T-helper 2 cell treated with Interferon-gamma antibody and Interleukin-4, amounts not matched to agents 5 μg/mL and 100 μg/mL, for 36 hours (primary cell): ENCODE results near the gene B4GALNT3.

Source experiments
- DNase-seq: peaks from one replicate; pipeline ENCODE4 v3.0.0; 2021; ENCODE audit warnings: low spot score
- H3K27ac Mint-ChIP-seq: one replicate; pipeline ENCODE4 v1.8.0; 2021; ENCODE audit warnings: mild to moderate bottlenecking, mixed read lengths
- H3K27me3 Mint-ChIP-seq: one replicate; pipeline ENCODE4 v1.8.0; 2021; ENCODE audit warnings: low read depth, mixed read lengths
- H3K36me3 Mint-ChIP-seq: one replicate; pipeline ENCODE4 v1.8.0; 2021; ENCODE audit warnings: low read depth, mixed read lengths
- H3K4me1 Mint-ChIP-seq: one replicate; pipeline ENCODE4 v1.8.0; 2021; ENCODE audit warnings: low read depth, mixed read lengths
- H3K4me3 Mint-ChIP-seq: one replicate; pipeline ENCODE4 v1.8.0; 2022; ENCODE audit warnings: mild to moderate bottlenecking, moderate library complexity, mixed read lengths
- H3K9me3 Mint-ChIP-seq: one replicate; pipeline ENCODE4 v1.8.0; 2021; ENCODE audit warnings: mixed read lengths

B4GALNT3 gene

DNA sequence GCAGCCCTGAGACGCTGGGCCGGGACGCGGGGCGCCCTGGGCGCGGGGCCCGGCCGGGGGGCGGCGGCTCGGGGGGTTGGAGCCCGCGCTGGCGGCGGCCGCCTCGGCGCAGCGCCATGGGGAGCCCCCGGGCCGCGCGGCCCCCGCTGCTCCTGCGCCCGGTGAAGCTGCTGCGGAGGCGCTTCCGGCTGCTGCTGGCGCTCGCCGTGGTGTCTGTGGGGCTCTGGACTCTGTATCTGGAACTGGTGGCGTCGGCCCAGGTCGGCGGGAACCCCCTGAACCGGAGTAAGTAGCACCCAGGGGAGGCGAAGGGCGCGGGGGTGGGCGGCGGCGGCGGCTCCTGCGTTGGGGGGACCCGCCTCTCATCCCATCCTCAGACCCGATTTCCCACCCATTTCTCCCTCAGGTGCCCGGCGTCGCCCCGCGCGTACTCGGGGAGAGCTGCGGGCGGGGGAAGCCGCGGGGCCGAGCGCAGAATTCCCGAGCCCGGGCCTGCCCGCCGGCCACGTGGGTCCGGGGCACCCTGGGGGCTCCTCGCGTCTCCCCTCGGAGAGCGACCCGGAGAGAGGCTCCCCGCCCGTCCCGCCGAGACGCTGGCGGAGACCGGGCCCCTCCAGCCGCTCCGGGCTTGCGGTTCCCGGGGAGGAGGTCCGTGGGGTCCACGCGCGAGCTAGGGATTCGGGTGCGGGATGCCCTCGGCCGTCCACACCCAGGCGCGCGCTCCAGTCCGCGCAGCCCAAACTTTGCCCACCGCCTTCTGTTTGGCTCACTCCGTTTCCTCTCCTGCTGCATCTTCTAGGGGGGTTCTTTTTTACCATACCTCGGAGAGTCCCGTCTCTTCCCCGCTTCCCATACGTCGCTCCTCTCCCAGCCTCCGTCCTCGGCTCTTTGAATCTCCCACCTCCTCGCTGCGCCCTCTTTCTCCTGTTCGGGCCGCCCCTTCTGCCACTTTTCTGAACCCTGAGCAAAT, 807 bp downstream of the B4GALNT3 start:
- DNase-seq = peak; percentile 23
- Mint-ChIP-seq H3K27ac (peak overlapping the region; percentile 18), H3K4me3 (peak overlapping the region; percentile 89), H3K9me3 (no peaks in the 10 kb centered on the region), H3K27me3 (peaks cover 80% of the 10 kb centered on the region), H3K4me1 (peaks cover 9% of the 10 kb centered on the region), H3K36me3 (peaks cover 2% of the 10 kb centered on the region)

DNA sequence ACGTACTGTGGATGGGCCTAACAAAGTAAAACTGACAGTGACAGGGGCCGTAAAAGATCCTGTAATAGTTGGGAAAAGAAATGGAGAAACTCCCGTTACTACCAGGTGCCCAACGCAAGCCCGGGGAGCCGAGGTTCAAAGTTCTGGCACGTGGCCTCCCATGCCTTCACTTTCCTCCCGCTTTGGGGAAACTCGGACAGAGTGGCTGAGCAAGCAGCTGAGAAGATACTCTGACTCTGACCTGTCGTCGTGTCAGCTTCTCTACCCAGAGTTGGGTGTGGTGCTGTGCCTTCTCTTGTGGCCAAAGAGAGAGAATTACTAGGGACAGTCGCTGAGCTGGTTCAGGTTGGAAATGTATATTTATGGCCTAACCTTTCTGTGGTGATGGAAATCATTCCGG, 1.7 kb downstream of the B4GALNT3 start:
- no peak overlapping the region for H3K27ac Mint-ChIP-seq
- H3K4me1 Mint-ChIP-seq = peaks cover 9% of the 10 kb centered on the region
- no peaks in the 10 kb centered on the region for H3K9me3 Mint-ChIP-seq
- H3K36me3 Mint-ChIP-seq = peaks cover 2% of the 10 kb centered on the region
- peaks cover 73% of the 10 kb centered on the region for H3K27me3 Mint-ChIP-seq
- peak overlapping the region; percentile 89 for H3K4me3 Mint-ChIP-seq
- DNase-seq = no peak

DNA sequence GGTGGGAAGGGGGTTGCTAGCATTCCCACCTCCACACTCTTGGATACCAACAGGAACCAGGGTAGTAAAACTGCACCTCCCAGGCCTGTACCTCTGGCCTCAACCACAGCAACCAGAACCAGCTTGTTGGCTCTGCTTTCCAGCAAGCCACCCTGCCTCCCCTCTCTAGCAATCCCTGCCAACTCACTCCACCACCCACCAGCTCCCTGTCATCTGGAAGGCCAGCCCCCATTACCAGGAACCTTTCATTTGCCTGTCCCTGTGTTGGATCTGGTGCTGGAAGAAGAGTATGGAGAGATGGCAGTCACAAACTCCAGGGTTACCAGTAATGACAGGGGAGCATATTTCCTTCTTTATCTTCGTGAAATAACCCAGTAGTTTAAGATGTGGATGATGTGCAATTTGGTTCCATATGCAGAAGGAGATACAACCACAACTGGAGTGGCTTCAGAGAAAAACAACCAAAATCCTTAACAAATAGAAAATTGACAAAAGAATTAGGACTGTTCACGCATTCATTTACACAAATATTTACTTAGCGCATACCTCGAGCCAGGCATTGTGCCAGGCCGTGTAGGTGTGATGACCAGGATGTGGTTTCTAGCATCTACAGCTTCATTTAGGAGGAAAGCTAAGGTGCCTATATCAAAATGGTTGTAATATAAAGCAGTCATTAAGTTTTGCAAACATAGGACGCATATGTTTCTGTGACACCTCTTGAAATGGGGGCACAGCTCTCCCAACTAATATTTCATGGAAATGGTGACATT, 3.4 kb downstream of the B4GALNT3 start:
- H3K36me3 Mint-ChIP-seq = peaks cover 2% of the 10 kb centered on the region
- peaks cover 9% of the 10 kb centered on the region for H3K4me1 Mint-ChIP-seq
- no peak for DNase-seq
- no peaks in the 10 kb centered on the region for H3K9me3 Mint-ChIP-seq
- peaks cover 56% of the 10 kb centered on the region for H3K27me3 Mint-ChIP-seq
- H3K4me3 Mint-ChIP-seq = no peak overlapping the region
- H3K27ac Mint-ChIP-seq = no peak overlapping the region

DNA sequence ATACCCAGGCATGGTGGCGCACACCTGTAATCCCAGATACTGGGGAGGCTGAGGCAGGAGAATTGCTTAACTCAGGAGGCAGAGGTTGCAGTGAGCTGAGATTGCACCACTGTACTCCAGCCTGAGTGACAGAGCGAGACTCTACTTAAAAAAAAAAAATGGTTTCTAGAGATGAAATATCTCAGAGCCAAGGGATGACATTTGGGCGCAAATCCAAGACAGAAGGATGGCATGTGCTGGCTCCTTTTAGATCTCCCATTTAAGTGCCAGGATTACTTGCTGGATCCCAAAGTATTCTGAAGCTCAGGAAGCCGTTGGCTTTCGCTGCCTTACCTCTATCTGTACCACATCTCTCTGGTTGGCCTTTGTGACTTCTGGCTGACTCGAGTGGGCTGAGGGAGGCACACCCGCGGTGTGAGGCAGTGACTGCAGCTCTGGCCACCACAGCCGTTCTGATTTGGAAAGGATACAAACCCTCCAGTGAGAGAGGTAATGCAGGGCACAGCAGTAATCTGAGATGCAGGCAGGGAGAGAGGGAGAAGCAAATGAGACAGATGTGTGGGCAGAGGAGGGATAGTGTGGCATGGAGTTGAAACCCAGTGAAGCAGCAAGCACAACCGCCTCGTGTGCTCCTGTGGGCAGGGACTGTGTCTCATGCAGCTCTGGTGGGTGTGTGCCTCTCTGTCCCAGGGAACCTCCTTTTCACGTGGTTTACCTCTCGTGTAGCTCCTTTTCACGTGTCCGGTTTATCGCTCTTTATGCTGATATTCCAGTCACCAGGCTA, 4.9 kb downstream of the B4GALNT3 start:
- peaks cover 41% of the 10 kb centered on the region for H3K27me3 Mint-ChIP-seq
- H3K9me3 Mint-ChIP-seq = no peaks in the 10 kb centered on the region
- H3K36me3 Mint-ChIP-seq = peaks cover 2% of the 10 kb centered on the region
- H3K4me1 Mint-ChIP-seq = peaks cover 4% of the 10 kb centered on the region
- H3K4me3 Mint-ChIP-seq = no peak overlapping the region
- DNase-seq = no peak
- H3K27ac Mint-ChIP-seq = no peak overlapping the region

DNA sequence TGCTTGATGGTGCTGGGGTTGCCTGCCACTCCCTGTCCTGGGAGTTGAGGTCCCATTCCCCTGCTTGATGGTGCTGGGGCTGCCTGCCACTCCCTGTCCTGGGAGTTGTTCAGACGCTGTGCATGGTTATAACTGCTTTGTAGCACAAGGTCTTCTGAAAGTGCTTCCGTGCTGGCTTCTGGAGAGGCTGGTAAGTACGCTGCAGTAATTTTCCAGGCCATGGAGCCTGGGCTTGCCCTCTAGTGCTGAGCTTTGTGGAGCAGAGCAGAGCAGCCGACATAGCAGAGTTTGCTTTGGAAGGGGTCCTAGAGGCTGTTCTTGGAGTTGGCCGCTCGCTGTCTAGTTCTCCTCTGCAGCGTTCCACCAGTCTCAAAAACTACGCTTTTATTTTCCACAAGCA, 6.3 kb downstream of the B4GALNT3 start:
- peaks cover 1% of the 10 kb centered on the region for H3K4me1 Mint-ChIP-seq
- DNase-seq = no peak
- no peak overlapping the region for H3K4me3 Mint-ChIP-seq
- H3K36me3 Mint-ChIP-seq = peaks cover under 1% of the 10 kb centered on the region
- H3K27ac Mint-ChIP-seq = no peak overlapping the region
- no peaks in the 10 kb centered on the region for H3K9me3 Mint-ChIP-seq
- H3K27me3 Mint-ChIP-seq = peaks cover 39% of the 10 kb centered on the region

DNA sequence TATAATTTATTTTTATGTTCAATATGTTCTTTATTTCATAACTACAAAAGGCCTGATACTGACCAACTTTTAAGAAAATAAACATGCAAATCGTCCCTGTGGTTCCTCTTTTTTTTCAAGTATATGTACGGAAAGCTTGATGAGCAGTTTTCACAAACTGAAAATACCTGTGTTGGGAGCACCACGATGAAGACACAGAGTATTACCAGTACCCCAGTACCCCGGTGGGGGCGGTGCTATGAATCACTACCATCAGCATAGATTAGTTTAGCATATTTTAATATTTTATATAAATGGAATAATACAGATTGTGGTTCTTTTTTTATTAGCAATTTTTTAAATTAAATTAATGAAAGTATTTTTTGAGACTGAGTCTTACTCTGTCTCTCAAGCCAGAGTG, 7.0 kb downstream of the B4GALNT3 start:
- Mint-ChIP-seq H3K9me3 (no peaks in the 10 kb centered on the region), H3K27me3 (peaks cover 32% of the 10 kb centered on the region), H3K27ac (no peak overlapping the region), H3K36me3 (no peaks in the 10 kb centered on the region), H3K4me3 (no peak overlapping the region), H3K4me1 (no peaks in the 10 kb centered on the region)
- DNase-seq = no peak

DNA sequence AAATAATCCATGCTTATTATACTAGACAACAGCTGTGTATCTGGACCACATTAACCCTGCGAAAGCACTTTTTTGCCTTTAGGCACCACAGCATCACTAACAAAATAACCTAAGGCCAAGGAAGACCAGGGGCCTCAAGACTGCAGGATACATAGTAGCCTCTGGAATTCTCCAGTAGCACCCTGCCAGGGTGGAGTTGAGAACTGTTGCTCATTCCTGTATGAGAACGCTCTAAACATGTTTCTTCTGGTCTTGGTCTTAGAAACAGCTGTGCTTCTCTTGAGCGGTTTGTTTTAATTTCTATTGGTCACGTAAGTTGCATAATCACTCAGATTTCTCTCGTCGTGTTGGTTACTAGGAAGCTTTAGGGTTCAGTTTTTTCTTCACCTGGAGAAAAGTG, 7.9 kb downstream of the B4GALNT3 start:
- no peak overlapping the region for H3K27ac Mint-ChIP-seq
- H3K27me3 Mint-ChIP-seq = peaks cover 23% of the 10 kb centered on the region
- H3K36me3 Mint-ChIP-seq = no peaks in the 10 kb centered on the region
- no peaks in the 10 kb centered on the region for H3K9me3 Mint-ChIP-seq
- H3K4me1 Mint-ChIP-seq = no peaks in the 10 kb centered on the region
- no peak for DNase-seq
- no peak overlapping the region for H3K4me3 Mint-ChIP-seq

DNA sequence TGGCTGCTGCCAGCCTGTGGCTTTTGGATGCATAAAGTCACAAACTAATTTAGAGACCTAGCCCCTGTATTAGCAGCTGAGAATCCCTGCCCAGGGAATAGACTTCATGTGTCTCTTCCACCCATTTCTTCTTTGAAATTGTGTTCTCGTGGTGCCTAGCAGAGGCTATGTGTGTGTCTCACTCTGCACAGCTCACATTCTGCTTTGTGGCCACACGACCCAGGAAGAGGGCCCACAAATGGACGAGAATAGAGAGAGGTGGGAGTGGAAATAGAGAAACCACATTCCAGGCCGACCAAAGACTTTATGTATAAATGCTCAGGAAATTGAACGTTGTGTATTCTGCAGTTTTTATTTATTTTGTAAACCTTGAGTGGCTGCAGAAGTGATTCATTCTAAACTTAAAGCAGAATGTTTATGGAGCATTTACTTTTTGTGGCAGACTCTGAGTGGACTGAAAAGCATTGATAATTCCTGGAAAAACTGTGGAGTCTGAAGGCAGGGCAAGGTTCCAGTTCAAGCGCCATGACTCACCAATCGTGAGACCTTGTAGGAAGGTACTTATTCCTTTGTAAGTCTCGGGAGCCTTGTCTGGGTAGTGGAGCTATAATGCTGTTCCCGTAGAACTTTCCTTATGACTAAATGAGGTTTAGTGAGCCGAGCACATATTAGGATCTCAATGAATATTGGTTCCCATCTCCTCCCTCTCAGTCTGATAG, 9.1 kb downstream of the B4GALNT3 start:
- H3K4me1 Mint-ChIP-seq = no peaks in the 10 kb centered on the region
- H3K27ac Mint-ChIP-seq = no peak overlapping the region
- no peaks in the 10 kb centered on the region for H3K36me3 Mint-ChIP-seq
- no peak overlapping the region for H3K4me3 Mint-ChIP-seq
- H3K9me3 Mint-ChIP-seq = no peaks in the 10 kb centered on the region
- H3K27me3 Mint-ChIP-seq = peaks cover 13% of the 10 kb centered on the region
- DNase-seq = no peak

DNA sequence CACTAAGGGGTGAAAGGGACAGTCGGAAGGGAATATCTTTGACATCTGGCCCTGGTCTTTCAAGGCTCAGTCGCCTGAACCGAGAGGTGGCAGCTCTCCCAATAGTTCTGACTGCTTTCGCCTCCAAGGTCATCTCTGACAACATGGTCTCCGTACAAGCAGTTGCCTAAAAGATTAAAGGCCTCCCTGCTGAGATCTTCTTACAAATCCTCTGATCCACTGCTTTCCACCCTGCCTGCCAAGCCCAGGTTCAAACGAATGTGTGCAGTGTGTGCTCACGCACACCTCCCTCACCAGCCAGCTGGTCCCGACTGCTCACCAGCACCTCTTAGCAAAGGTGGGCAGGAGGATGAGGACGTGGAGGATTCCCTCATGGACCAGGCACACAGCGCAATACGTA, 10.4 kb downstream of the B4GALNT3 start:
- no peak for DNase-seq
- no peak overlapping the region for H3K4me3 Mint-ChIP-seq
- H3K36me3 Mint-ChIP-seq = no peaks in the 10 kb centered on the region
- H3K9me3 Mint-ChIP-seq = no peaks in the 10 kb centered on the region
- H3K27me3 Mint-ChIP-seq = peaks cover 6% of the 10 kb centered on the region
- no peak overlapping the region for H3K27ac Mint-ChIP-seq
- no peaks in the 10 kb centered on the region for H3K4me1 Mint-ChIP-seq

DNA sequence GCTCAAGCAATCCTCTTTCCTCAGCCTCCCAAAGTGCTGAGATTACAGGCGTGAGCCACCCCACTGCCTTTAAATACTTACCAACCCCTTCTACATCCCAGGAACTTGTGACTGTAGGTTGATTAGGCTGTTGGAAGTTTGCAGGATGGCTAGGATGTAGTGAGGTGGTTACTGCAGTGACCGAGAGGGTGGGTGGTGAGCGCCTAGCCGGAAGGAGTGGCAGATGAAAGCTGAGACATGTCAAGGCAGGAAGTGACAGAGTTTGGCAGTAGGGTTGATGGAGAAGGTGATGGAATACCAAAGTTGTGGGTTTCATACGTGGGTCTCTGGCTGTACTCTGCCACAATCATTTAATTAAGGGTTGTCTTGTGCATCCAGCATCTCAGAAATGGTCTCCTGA, 13.5 kb downstream of the B4GALNT3 start:
- Mint-ChIP-seq H3K4me1 (no peaks in the 10 kb centered on the region), H3K27ac (no peak overlapping the region), H3K27me3 (peaks cover 14% of the 10 kb centered on the region), H3K36me3 (no peaks in the 10 kb centered on the region), H3K4me3 (no peak overlapping the region), H3K9me3 (no peaks in the 10 kb centered on the region)
- no peak for DNase-seq

DNA sequence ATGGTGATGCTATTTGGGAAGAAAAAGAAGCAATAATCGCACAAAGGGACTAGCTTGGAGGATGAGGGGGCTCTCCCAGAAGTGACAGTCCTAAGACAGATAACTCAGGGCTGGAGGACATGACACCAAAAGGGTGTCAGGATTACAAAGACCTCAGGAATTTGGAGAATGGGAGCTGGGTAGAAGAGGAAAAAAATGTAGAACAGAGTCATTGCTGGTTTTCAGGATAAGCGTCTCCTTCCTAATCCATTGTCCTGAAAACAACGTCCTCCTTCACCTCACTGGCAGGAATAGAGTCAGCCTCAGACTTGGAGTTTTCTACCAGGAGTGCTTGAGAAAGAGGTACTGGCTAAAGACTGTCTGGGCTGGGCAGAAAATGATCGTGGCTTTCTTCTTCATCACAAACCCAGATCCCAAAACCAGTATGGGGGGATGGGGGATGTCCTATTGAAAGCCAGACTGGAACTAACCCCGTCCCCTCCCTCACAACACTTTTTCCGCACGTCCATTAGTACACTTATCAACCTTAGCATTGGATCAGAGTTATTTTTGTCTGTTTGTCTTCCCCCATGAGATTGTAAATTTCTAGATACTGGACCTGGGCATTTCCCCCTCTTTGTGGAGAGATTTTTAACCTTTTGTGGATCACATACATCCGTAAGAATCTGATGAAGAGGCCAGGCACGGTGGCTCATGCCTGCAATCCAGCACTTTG, 14.3 kb downstream of the B4GALNT3 start:
- H3K27me3 Mint-ChIP-seq = peaks cover 18% of the 10 kb centered on the region
- no peaks in the 10 kb centered on the region for H3K9me3 Mint-ChIP-seq
- no peaks in the 10 kb centered on the region for H3K36me3 Mint-ChIP-seq
- no peaks in the 10 kb centered on the region for H3K4me1 Mint-ChIP-seq
- DNase-seq = no peak
- no peak overlapping the region for H3K27ac Mint-ChIP-seq
- no peak overlapping the region for H3K4me3 Mint-ChIP-seq

DNA sequence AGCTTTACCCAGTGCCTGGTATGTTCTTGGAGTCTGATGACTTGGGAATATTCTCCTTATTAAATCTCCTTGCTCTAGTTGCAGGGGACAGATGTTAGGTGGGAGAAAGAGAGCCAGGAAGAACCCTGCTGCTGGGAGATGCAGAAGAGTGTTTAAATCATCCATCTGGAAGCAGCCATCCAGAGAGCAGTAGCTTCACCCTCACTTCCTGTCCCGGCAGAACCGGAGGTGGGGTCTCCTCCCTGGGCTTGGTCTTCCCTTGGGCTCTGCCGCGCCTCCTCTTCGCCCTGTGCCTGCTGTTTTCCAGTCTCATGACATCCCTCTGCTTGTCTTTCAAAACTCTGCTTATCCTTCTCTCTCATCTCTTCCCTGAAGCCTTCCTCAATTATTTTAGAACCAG, 15.5 kb downstream of the B4GALNT3 start:
- Mint-ChIP-seq H3K4me1 (no peaks in the 10 kb centered on the region), H3K4me3 (no peak overlapping the region), H3K9me3 (no peaks in the 10 kb centered on the region), H3K36me3 (no peaks in the 10 kb centered on the region), H3K27ac (no peak overlapping the region), H3K27me3 (peaks cover 18% of the 10 kb centered on the region)
- DNase-seq = no peak

DNA sequence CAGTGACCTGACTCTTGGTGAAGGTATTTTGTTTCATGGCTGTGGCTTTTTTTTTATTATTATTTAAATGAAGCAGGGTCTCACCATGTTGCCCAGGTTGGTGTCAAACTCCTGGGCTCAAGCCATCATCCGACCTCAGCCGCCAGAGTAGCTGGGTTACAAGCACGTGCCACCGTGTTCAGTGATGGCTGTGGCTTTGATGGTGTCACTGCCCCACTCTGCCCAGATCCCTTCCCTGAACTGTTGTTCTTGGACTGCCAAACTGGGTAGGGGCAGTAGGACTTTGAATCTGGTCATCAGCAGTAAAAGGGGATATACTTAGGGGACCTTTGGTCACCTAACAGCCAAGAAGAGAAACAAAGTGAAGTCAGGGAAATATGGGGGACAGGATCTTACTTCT, 19.4 kb downstream of the B4GALNT3 start:
- Mint-ChIP-seq H3K4me1 (no peaks in the 10 kb centered on the region), H3K27ac (no peak overlapping the region), H3K27me3 (peaks cover 15% of the 10 kb centered on the region), H3K36me3 (no peaks in the 10 kb centered on the region), H3K9me3 (no peaks in the 10 kb centered on the region), H3K4me3 (no peak overlapping the region)
- no peak for DNase-seq
